Loucy (cell line): ENCODE results near the gene GAS6.

Experiments
- H2AFZ ChIP-seq: fragments of 200-600 bp; sonication (generic); 2 replicates; pipeline ENCODE4 v1.6.0; 2016; ENCODE audit warnings: antibody characterized with exemption, mild to moderate bottlenecking, low read length, moderate library complexity
- H3F3A ChIP-seq: fragments of 200-600 bp; 2 replicates; pipeline ENCODE4 v1.6.0; 2016; ENCODE audit warnings: antibody characterized with exemption, low read depth, mild to moderate bottlenecking
- H3K27me3 ChIP-seq: fragments of 200-600 bp; sonication (generic); 2 replicates; pipeline ENCODE4 v1.6.1; 2014; ENCODE audit warnings: low read length, mild to moderate bottlenecking; ENCODE audit not compliant: insufficient read depth, poor library complexity, severe bottlenecking
- H3K36me3 ChIP-seq: fragments of 200-600 bp; sonication (generic); 2 replicates; pipeline ENCODE4 v1.6.1; 2016; ENCODE audit warnings: low read length; ENCODE audit not compliant: insufficient read depth
- H3K4me1 ChIP-seq: fragments of 200-600 bp; sonication (generic); 2 replicates; pipeline ENCODE4 v1.5.1; 2014; ENCODE audit warnings: low read length, mild to moderate bottlenecking; ENCODE audit not compliant: insufficient read depth, poor library complexity, severe bottlenecking
- H3K4me2 ChIP-seq: fragments of 200-600 bp; sonication (generic); 2 replicates; pipeline ENCODE4 v1.6.0; 2014; ENCODE audit warnings: antibody characterized with exemption, low read length, low read depth, mild to moderate bottlenecking; ENCODE audit not compliant: poor library complexity, severe bottlenecking
- H3K4me3 ChIP-seq: fragments of 200-600 bp; sonication (generic); 2 replicates; pipeline ENCODE4 v1.5.1; 2014; ENCODE audit warnings: low read length, mild to moderate bottlenecking, mixed read lengths; ENCODE audit not compliant: poor library complexity, severe bottlenecking
- H3K79me2 ChIP-seq: fragments of 200-600 bp; sonication (generic); 2 replicates; pipeline ENCODE4 v1.6.1; 2014; ENCODE audit warnings: low read length; ENCODE audit not compliant: insufficient read depth
- H3K9ac ChIP-seq: fragments of 200-600 bp; sonication (generic); 2 replicates; pipeline ENCODE4 v1.6.0; 2014; ENCODE audit warnings: mild to moderate bottlenecking, low read depth, low read length, moderate library complexity; ENCODE audit not compliant: poor library complexity, severe bottlenecking
- H3K9me2 ChIP-seq: fragments of 200-600 bp; sonication (generic); replicated peaks from 2 replicates; pipeline ENCODE4 v1.6.1; 2016; ENCODE audit warnings: low read depth, low read length, mixed read lengths
- H3K9me3 ChIP-seq: fragments of 200-600 bp; sonication (generic); 2 replicates; pipeline ENCODE4 v1.6.1; 2014; ENCODE audit warnings: mild to moderate bottlenecking, antibody characterized with exemption, low read length, low read depth; ENCODE audit not compliant: insufficient read depth
- H4K20me1 ChIP-seq: fragments of 200-600 bp; sonication (generic); 2 replicates; pipeline ENCODE4 v1.6.0; 2014; ENCODE audit warnings: antibody characterized with exemption, low read length, mild to moderate bottlenecking; ENCODE audit not compliant: insufficient read depth, poor library complexity, severe bottlenecking
- CTCF ChIP-seq: fragments of 200-600 bp; sonication (generic); conservative IDR thresholded peaks from 2 replicates; pipeline ENCODE4 v1.5.1; 2014; ENCODE audit warnings: mild to moderate bottlenecking, antibody characterized with exemption, low read length
- EZH2phosphoT487 ChIP-seq: fragments of 200-600 bp; IDR thresholded peaks from 2 replicates; pipeline ENCODE4 v1.6.1; 2018; ENCODE audit warnings: antibody characterized with exemption, mild to moderate bottlenecking, moderate library complexity, borderline replicate concordance

The GAS6 gene

GRCh38 chr13:113842336-113843062, 21.4 kb downstream of the GAS6 start:
- Histone ChIP-seq H4K20me1 (no peaks in the 10 kb centered on the region), H3K9me2 (no peaks in the 10 kb centered on the region), H3K9me3 (no peaks in the 10 kb centered on the region), H3K4me3 (no peak overlapping the region), H3K27me3 (no peaks in the 10 kb centered on the region), H3K4me1 (peaks cover 15% of the 10 kb centered on the region), H3K79me2 (no peaks in the 10 kb centered on the region), H3K9ac (no peak overlapping the region), H2AFZ (no peak overlapping the region), H3F3A (no peaks in the 10 kb centered on the region), H3K4me2 (no peak overlapping the region), H3K36me3 (no peaks in the 10 kb centered on the region)
- TF ChIP-seq EZH2phosphoT487 = no peak
- no peak for TF ChIP-seq CTCF

- Histone ChIP-seq H3K9me3 (no peaks in the 10 kb centered on the region), H3K4me3 (no peak overlapping the region), H2AFZ (no peak overlapping the region), H3K79me2 (no peaks in the 10 kb centered on the region), H3K9me2 (no peaks in the 10 kb centered on the region), H4K20me1 (no peaks in the 10 kb centered on the region), H3K4me1 (peaks cover 12% of the 10 kb centered on the region), H3K9ac (no peak overlapping the region), H3K27me3 (no peaks in the 10 kb centered on the region), H3K36me3 (no peaks in the 10 kb centered on the region), H3K4me2 (no peak overlapping the region), H3F3A (no peaks in the 10 kb centered on the region)
- TF ChIP-seq CTCF (no peak), EZH2phosphoT487 (no peak)
Observed at GRCh38 chr13:113841353-113841650, 22.6 kb downstream of the GAS6 start.

GRCh38 chr13:113840541-113841352, 23.1 kb downstream of the GAS6 start:
- no peak overlapping the region for H3K4me2 ChIP-seq
- H3K79me2 ChIP-seq = no peaks in the 10 kb centered on the region
- TF ChIP-seq EZH2phosphoT487 = no peak
- no peak overlapping the region for H2AFZ ChIP-seq
- H3F3A ChIP-seq = no peaks in the 10 kb centered on the region
- no peaks in the 10 kb centered on the region for H3K27me3 ChIP-seq
- no peak overlapping the region for H3K9ac ChIP-seq
- no peak overlapping the region for H3K4me3 ChIP-seq
- no peaks in the 10 kb centered on the region for H3K9me2 ChIP-seq
- H3K9me3 ChIP-seq = no peaks in the 10 kb centered on the region
- peaks cover 7% of the 10 kb centered on the region for H3K4me1 ChIP-seq
- H3K36me3 ChIP-seq = no peaks in the 10 kb centered on the region
- H4K20me1 ChIP-seq = no peaks in the 10 kb centered on the region
